Sigmoid colon (tissue), 7 donors: Measurements from ENCODE around the gene CTR9. TPM values are rescaled to one million over a fixed set of nuclear protein-coding genes. Genes with fewer than 3 reads are reported as not detected.

Experiments
- DNase-seq: peaks from one replicate; pipeline ENCODE4 v3.0.0-alpha.2; 2019
- H3K27ac ChIP-seq, 4 donors: fragments of 200-600 bp; sonication (generic); one replicate each; pipeline ENCODE4 v1.5.1; 2016 to 2019; ENCODE audit warnings: mild to moderate bottlenecking in 1 of 4
- H3K27me3 ChIP-seq, 3 donors: fragments of 200-600 bp; sonication (generic); one replicate each; pipeline ENCODE4 v1.5.1; 2019; ENCODE audit warnings: mild to moderate bottlenecking in 1 of 3
- H3K36me3 ChIP-seq, 4 donors: fragments of 200-600 bp; sonication (generic); one replicate each; pipeline ENCODE4 v1.5.1; 2016 to 2019
- H3K4me1 ChIP-seq, 4 donors: fragments of 200-600 bp; sonication (generic); one replicate each; pipeline ENCODE4 v1.5.1; 2017 to 2019
- H3K4me3 ChIP-seq, 4 donors: fragments of 200-600 bp; sonication (generic); one replicate each; pipeline ENCODE4 v1.5.1; 2017 to 2019; ENCODE audit warnings: mild to moderate bottlenecking in 2 of 4, moderate library complexity in 1 of 4
- H3K9me3 ChIP-seq, 4 donors: fragments of 200-600 bp in 3 of 4; sonication (generic) in 3 of 4; one replicate each; pipeline versions ENCODE4 v1.5.1 to v1.6.1; 2013 to 2019
- EP300 ChIP-seq, 4 donors: sonication (generic); formaldehyde crosslinking; IDR thresholded peaks; one replicate each; pipeline ENCODE4 v1.6.1; 2017; ENCODE audit warnings: antibody characterized with exemption in 4 of 4
- POLR2A ChIP-seq, 2 donors: fragments of 450-650 bp; IDR thresholded peaks; one replicate each; pipeline ENCODE4 v1.6.1; 2016; ENCODE audit warnings: antibody characterized with exemption in 2 of 2, mild to moderate bottlenecking in 2 of 2, moderate library complexity in 2 of 2
- POLR2AphosphoS5 ChIP-seq, 4 donors: sonication (generic); formaldehyde crosslinking; IDR thresholded peaks; one replicate each; pipeline ENCODE4 v1.6.1; 2017; ENCODE audit warnings: antibody characterized with exemption in 4 of 4
- WGBS, 2 donors: extraction: QIAGEN DNeasy Blood & Tissue Kit; methylation state at CpG; one replicate each; pipeline ENCODE4 v1.1.7; 2013; 5-methylcytosine and 5-hydroxymethylcytosine counted together
- intact Hi-C: fragments of 100-400 bp; cut with DNase I; formaldehyde crosslinking; loops from one replicate; pipeline ENCODE4 v1.15.1; 2023
- polyA plus RNA-seq, 3 donors: library from polyadenylated mRNA; stranded (reverse); fragments of 200-250 nt; gene quantifications; one replicate each; pipeline ENCODE4 v1.2.3, GENCODE V29; 2013
- total RNA-seq, 4 donors: library from RNA; depleted of rRNA; stranded (reverse); fragments of >200 nt; gene quantifications; one replicate each; pipeline ENCODE4 v1.1.0, GENCODE V29; 2016
- TF ChIP-seq, protein P1 (sequence below), 4 experiments: fragments of 450-650 bp in 3 of 4; fragments of 200-600 bp in 1 of 4; IDR thresholded peaks; one replicate each; pipeline ENCODE4 v1.5.1; 2016 to 2019; ENCODE audit warnings: antibody characterized with exemption in 4 of 4, mild to moderate bottlenecking in 3 of 4, moderate library complexity in 2 of 4
- donor health status: healthy with polysubstance abuse.
- donor health status: Bipolar disorder and iron deficiency.
- donor health status: healthy.

CTR9 gene
- total and polyA plus RNA-seq, 7 donors = 11.6 to 18.4 (median 15.6) TPM

DNA sequence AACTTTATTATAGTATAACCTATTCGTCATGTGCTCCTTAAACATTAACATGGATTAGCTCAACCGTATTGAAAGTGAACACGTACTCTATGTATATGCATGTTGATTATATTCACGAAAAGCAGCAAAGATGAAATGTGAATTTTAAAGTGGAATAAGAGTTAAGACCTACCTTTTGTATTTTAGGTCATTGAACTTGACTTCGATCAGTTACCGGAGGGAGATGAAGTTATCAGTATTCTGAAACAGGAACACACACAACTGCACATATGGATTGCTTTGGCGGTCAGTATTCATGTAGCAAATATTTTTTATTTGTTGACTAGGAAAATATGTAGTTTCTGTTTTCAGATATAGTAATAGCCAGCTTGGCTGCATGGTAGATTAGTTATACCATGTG is 1.4 kb downstream of the CTR9 start:
- 40 to 73% methylated on average over 7 of the region's 7 CpGs for WGBS, 2 donors
- no peak overlapping the region for H3K4me3 ChIP-seq

DNA sequence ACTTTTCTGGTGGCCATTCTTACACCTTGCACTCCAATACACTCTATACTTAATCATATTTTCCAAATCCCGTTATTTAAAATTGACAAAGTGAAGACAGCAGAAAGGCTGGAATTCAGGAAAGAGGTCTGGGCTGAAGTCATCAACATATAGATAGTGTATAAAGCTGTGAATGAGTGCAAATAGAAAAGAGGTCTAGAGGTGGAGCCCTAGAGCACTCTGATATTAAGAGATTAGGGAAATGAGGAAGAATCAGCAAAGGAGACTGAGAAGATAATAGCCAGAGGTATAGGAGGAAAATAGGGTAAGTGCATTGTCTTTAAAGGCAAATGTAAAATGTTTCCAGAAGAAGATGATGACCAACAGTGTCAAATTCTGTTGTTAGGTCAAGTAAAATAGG is 7.9 kb downstream of the CTR9 start:
- H3K4me1 ChIP-seq = no peaks in the 10 kb centered on the region
- no peak for DNase-seq
- WGBS, 2 donors = 93 to 98% methylated on average over 1 of the region's 1 CpG
- H3K9me3 ChIP-seq = no peaks in the 10 kb centered on the region
- H3K27ac ChIP-seq = no peak overlapping the region
- TF ChIP-seq POLR2AphosphoS5 (IDR thresholded peaks at IDR 0.05) (no peak), EP300 (IDR thresholded peaks at IDR 0.05) (no peak), POLR2A (IDR thresholded peaks at IDR 0.05) (no peak)
- TF ChIP-seq, protein P1, sequence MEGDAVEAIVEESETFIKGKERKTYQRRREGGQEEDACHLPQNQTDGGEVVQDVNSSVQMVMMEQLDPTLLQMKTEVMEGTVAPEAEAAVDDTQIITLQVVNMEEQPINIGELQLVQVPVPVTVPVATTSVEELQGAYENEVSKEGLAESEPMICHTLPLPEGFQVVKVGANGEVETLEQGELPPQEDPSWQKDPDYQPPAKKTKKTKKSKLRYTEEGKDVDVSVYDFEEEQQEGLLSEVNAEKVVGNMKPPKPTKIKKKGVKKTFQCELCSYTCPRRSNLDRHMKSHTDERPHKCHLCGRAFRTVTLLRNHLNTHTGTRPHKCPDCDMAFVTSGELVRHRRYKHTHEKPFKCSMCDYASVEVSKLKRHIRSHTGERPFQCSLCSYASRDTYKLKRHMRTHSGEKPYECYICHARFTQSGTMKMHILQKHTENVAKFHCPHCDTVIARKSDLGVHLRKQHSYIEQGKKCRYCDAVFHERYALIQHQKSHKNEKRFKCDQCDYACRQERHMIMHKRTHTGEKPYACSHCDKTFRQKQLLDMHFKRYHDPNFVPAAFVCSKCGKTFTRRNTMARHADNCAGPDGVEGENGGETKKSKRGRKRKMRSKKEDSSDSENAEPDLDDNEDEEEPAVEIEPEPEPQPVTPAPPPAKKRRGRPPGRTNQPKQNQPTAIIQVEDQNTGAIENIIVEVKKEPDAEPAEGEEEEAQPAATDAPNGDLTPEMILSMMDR (IDR thresholded peaks at IDR 0.05) = no peak
- peaks cover 0 to 99% (median 50%) of the 10 kb centered on the region in 4 donors for H3K36me3 ChIP-seq
- H3K4me3 ChIP-seq = no peak overlapping the region
- intact Hi-C loops = no loop called here
- H3K27me3 ChIP-seq = no peaks in the 10 kb centered on the region

More for the DNA sequence above, 1.4 kb downstream of the CTR9 start:
- TF ChIP-seq, protein P1 (IDR thresholded peaks at IDR 0.05) = no peak
- TF ChIP-seq POLR2AphosphoS5 (IDR thresholded peaks at IDR 0.05) = no peak
- TF ChIP-seq EP300 (IDR thresholded peaks at IDR 0.05) = no peak
- TF ChIP-seq POLR2A (IDR thresholded peaks at IDR 0.05) = no peak
- Histone ChIP-seq H3K4me1 (peaks cover 0 to 17% (median 13%) of the 10 kb centered on the region in 4 donors), H3K9me3 (no peaks in the 10 kb centered on the region), H3K27ac (no peak overlapping the region), H3K27me3 (no peaks in the 10 kb centered on the region), H3K36me3 (peaks cover 0 to 45% (median 12%) of the 10 kb centered on the region in 4 donors)
- intact Hi-C loops = no loop called here
- DNase-seq = no peak

DNA sequence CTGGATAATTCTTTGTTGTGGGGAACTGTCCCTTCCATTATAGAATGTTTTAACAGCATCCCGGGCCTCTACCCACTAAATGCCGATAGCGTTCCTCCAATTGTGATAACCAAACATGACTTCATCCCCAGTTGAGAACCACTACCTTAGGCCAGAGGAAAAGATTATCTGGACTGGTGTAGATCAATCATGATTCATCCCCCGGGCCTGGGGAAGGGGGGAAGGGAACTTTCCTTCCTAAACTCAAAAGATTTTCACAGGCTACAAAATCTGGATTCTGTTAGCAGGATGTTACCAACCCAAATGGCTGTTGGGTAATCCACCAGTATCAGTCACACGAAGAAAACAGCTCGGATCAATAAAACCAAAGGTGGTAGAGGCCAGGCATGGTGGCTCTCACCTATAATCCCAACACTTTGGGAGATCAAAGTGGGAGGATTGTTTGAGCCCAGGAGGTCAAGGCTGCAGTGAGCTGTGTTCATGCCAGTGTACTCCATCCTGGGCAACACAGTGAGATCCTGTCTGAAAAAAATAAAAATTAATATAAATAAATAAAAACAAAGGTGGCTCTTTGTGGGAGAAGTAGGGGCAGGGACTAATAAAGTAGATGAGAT is 10.1 kb downstream of the CTR9 start:
- Histone ChIP-seq H3K4me3 (no peak overlapping the region), H3K9me3 (no peaks in the 10 kb centered on the region), H3K4me1 (no peaks in the 10 kb centered on the region), H3K36me3 (peaks cover 8 to 99% (median 66%) of the 10 kb centered on the region in 4 donors), H3K27ac (no peak overlapping the region), H3K27me3 (no peaks in the 10 kb centered on the region)
- no peak for DNase-seq
- intact Hi-C loops = no loop called here
- WGBS, 2 donors = 92 to 96% methylated on average over 6 of the region's 6 CpGs
- TF ChIP-seq POLR2AphosphoS5 (IDR thresholded peaks at IDR 0.05) (no peak), EP300 (IDR thresholded peaks at IDR 0.05) (no peak), POLR2A (IDR thresholded peaks at IDR 0.05) (no peak)
- TF ChIP-seq, protein P1 (IDR thresholded peaks at IDR 0.05) = no peak

DNA sequence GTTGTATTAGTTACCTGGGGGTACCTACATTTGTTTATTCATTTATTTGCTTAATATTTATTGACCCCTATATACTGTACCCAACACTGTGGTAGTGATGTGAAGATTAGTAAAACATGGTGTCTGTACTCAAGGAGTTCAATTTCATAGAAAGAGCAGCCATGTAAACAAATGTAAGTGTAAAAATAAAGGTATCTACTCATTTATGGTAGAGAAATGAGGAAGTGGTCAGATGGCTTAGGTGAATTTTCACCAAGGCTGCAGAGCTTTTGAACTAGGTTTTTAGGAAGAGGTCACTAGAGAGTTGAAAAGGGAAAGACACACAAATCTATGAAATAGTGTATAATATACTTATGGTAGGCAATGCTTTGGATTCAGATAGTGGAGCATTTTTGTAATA is 11.1 kb downstream of the CTR9 start:
- Histone ChIP-seq H3K4me3 (no peak overlapping the region), H3K27ac (no peak overlapping the region), H3K4me1 (no peaks in the 10 kb centered on the region), H3K27me3 (no peaks in the 10 kb centered on the region), H3K36me3 (peaks cover 8 to 100% (median 68%) of the 10 kb centered on the region in 4 donors), H3K9me3 (no peaks in the 10 kb centered on the region)
- TF ChIP-seq, protein P1 (IDR thresholded peaks at IDR 0.05) = no peak
- no peak for TF ChIP-seq POLR2A (IDR thresholded peaks at IDR 0.05)
- TF ChIP-seq EP300 (IDR thresholded peaks at IDR 0.05) = no peak
- TF ChIP-seq POLR2AphosphoS5 (IDR thresholded peaks at IDR 0.05) = no peak
- intact Hi-C loops = no loop called here
- no peak for DNase-seq
